LNCaP clone FGC (cell line): ENCODE results near the gene ZBTB9.

Experiments
- DNase-seq: peaks from one replicate; pipeline ENCODE4 v3.0.0-alpha.2; 2011; ENCODE audit warnings: low read depth
- H3K4me3 ChIP-seq: 2 replicates; pipeline ENCODE4 v1.5.1; 2011; ENCODE audit warnings: mild to moderate bottlenecking, low read depth, low read length, control low read depth
- CTCF ChIP-seq: IDR thresholded peaks from 2 replicates; pipeline ENCODE4 v1.5.1; 2012; ENCODE audit warnings: mild to moderate bottlenecking; ENCODE audit not compliant: control insufficient read depth, insufficient read depth; ENCODE audit errors: extremely low read depth

Gene ZBTB9

GRCh38 chr6:33410711-33411631 is 43.4 kb upstream of the ZBTB9 start, which contains the start of gene PHF1:
PHF1 (plus strand) TSS chr6:33411014; CDS start chr6:33412264, 1,250 bp downstream.
- no peak for DNase-seq
- peak within 1 kb of the TSS; percentile 64 for H3K4me3 ChIP-seq
- TF ChIP-seq CTCF: 0 out of 2 replicates have a peak, but pooled peaks have one; percentile 16

GRCh38 chr6:33411632-33412005 is 42.8 kb upstream of the ZBTB9 start:
- H3K4me3 ChIP-seq: peak overlapping the region; percentile 64
- DNase-seq: no peak
- TF ChIP-seq CTCF: no peak

GRCh38 chr6:33412140-33413009 is 42.0 kb upstream of the ZBTB9 start:
- DNase-seq: no peak
- H3K4me3 ChIP-seq: no peak overlapping the region
- no peak for TF ChIP-seq CTCF

- no peak overlapping the region for H3K4me3 ChIP-seq
These were observed 40.9 kb upstream of the ZBTB9 start for GRCh38 chr6:33413241-33414120.

GRCh38 chr6:33414592-33415271 is 39.6 kb upstream of the ZBTB9 start:
- peak; percentile 32; the same call in 1 of the 2 replicates for TF ChIP-seq CTCF
- no peak for DNase-seq
- no peak overlapping the region for H3K4me3 ChIP-seq

More at GRCh38 chr6:33413241-33414120, 40.9 kb upstream of the ZBTB9 start:
- no peak for TF ChIP-seq CTCF
- no peak for DNase-seq

GRCh38 chr6:33415831-33416230 is 38.5 kb upstream of the ZBTB9 start:
- DNase-seq: no peak
- TF ChIP-seq CTCF: no peak
- H3K4me3 ChIP-seq: no peak overlapping the region
